Measurements from ENCODE around the gene TESMIN.

DNA sequence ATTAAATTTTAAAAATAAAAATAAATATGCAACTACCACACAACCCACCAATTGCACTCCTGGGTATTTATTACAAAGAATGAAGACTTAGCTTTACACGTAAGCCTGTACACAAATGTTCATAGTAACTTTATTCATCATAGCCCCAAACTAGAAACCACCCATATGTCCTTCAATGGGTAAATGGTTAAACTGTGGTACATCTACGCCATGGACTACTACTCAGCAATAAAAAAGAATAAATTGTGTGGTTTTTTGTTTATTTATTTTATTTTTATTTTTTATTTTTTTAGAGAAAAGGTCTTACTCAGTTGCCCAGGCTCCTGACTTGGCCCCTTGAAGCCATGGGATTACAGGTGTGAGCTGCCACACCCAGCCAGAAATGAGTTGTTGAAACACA is 52.3 kb downstream of the TESMIN start:
- TF ChIP-seq, protein P1, sequence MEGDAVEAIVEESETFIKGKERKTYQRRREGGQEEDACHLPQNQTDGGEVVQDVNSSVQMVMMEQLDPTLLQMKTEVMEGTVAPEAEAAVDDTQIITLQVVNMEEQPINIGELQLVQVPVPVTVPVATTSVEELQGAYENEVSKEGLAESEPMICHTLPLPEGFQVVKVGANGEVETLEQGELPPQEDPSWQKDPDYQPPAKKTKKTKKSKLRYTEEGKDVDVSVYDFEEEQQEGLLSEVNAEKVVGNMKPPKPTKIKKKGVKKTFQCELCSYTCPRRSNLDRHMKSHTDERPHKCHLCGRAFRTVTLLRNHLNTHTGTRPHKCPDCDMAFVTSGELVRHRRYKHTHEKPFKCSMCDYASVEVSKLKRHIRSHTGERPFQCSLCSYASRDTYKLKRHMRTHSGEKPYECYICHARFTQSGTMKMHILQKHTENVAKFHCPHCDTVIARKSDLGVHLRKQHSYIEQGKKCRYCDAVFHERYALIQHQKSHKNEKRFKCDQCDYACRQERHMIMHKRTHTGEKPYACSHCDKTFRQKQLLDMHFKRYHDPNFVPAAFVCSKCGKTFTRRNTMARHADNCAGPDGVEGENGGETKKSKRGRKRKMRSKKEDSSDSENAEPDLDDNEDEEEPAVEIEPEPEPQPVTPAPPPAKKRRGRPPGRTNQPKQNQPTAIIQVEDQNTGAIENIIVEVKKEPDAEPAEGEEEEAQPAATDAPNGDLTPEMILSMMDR (IDR thresholded peaks at IDR 0.05), result no peak
- no peak for TF ChIP-seq POLR2A (IDR thresholded peaks at IDR 0.05)
